HFF-Myc (cell line): ENCODE measurements around the gene TTC28.

Experiments
- DNase-seq: peaks from one replicate; pipeline ENCODE4 v3.0.0-alpha.2; 2011; ENCODE audit warnings: low read depth; ENCODE audit errors: extremely low read depth
- H3K4me3 ChIP-seq: replicated peaks from 2 replicates; pipeline ENCODE4 v1.5.1; 2011; ENCODE audit warnings: low read depth, mild to moderate bottlenecking, control low read depth, low read length
- CTCF ChIP-seq: IDR thresholded peaks from 2 replicates; pipeline ENCODE4 v1.5.1; 2012; ENCODE audit warnings: mild to moderate bottlenecking, low read depth, low read length, control low read depth; ENCODE audit errors: missing control alignments

Gene TTC28

GRCh38 chr22:28143961-28144745 lies 535.5 kb downstream of the TTC28 start:
- DNase-seq, result no peak
- TF ChIP-seq CTCF, result no peak
- H3K4me3 ChIP-seq, result no peak overlapping the region

DNA sequence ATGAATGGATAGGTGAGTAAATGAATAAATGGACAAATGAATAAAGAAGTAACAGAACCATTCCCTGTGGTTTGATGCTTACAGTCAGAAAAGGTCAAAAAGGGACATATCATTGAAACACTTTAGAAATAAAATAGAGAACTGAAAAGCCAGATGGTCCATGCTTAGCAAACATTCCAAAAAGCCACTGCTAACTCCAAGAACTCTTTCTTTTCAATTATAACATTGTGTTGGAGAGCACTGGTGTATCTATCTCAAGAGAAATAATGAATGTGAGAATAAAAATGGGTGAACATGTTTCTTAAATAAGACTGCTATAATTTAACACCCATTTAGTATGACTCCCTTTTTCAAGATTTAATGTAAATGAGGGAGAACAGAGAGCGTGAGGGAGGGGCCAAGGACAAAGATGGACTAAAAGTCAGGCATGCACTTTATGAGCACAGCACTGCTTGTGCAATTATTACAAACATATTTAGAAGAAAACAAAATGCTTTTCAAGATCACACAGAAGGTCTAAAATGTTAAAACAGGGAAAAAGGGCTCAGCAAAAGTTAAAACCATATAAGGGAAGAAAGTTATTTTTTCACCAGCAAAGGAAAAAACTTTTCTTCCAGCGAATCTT lies 536.3 kb downstream of the TTC28 start:
- no peak for DNase-seq
- no peak for TF ChIP-seq CTCF
- H3K4me3 ChIP-seq, result no peak overlapping the region

- TF ChIP-seq CTCF, result no peak
- DNase-seq, result peak; percentile 54
- H3K4me3 ChIP-seq, result no peak overlapping the region
Observed at GRCh38 chr22:28142361-28142961, 537.2 kb downstream of the TTC28 start.

GRCh38 chr22:28141614-28142013 lies 538.0 kb downstream of the TTC28 start:
- no peak overlapping the region for H3K4me3 ChIP-seq
- no peak for TF ChIP-seq CTCF
- DNase-seq, result peak; percentile 32

GRCh38 chr22:28139961-28140360 lies 539.7 kb downstream of the TTC28 start:
- no peak for TF ChIP-seq CTCF
- DNase-seq, result no peak
- no peak overlapping the region for H3K4me3 ChIP-seq

- no peak for DNase-seq
- H3K4me3 ChIP-seq, result no peak overlapping the region
- no peak for TF ChIP-seq CTCF
Observed at GRCh38 chr22:28139516-28139915, 540.1 kb downstream of the TTC28 start.
